ENCODE measurements around the gene MCTP1.
"Not testable (repeated sequence)": the region's sequence is repeated elsewhere in the genome, so short reads cannot be mapped to it uniquely, and the experiment has no call there.

The MCTP1 gene

GRCh38 chr5:95022967-95023695, 261.8 kb downstream of the MCTP1 start:
- peak; percentile 78 for DNase-seq

- peak; percentile 23 for DNase-seq
Measured at GRCh38 chr5:95020345-95020744, 264.5 kb downstream of the MCTP1 start.

GRCh38 chr5:95018946-95019345, 265.9 kb downstream of the MCTP1 start:
- no peak for DNase-seq

- DNase-seq = no peak
Measured at GRCh38 chr5:95018511-95018910, 266.4 kb downstream of the MCTP1 start.

- no peak for DNase-seq
Measured at GRCh38 chr5:95009812-95010211, 275.1 kb downstream of the MCTP1 start.

- DNase-seq = peak; percentile 66
Measured at GRCh38 chr5:95007921-95008597, 276.8 kb downstream of the MCTP1 start.

GRCh38 chr5:95005811-95006210, 279.1 kb downstream of the MCTP1 start:
- DNase-seq = no peak

GRCh38 chr5:94998670-94999069, 286.2 kb downstream of the MCTP1 start:
- DNase-seq = no peak

- DNase-seq = not testable (repeated sequence)
Measured at GRCh38 chr5:94994537-94994936, 290.4 kb downstream of the MCTP1 start.

GRCh38 chr5:94993491-94993890, 291.4 kb downstream of the MCTP1 start:
- no peak for DNase-seq

- peak; percentile 17 for DNase-seq
Measured at GRCh38 chr5:94992325-94992724, 292.6 kb downstream of the MCTP1 start.

GRCh38 chr5:94983861-94984535, 300.9 kb downstream of the MCTP1 start:
- DNase-seq = no peak

- no peak for DNase-seq
Measured at GRCh38 chr5:94977437-94977836, 307.5 kb downstream of the MCTP1 start.

- peak; percentile 11 for DNase-seq
Measured at GRCh38 chr5:94976853-94977252, 308.0 kb downstream of the MCTP1 start.

- no peak for DNase-seq
Measured at GRCh38 chr5:94972268-94972667, 312.6 kb downstream of the MCTP1 start.

- peak; percentile 15 for DNase-seq
Measured at GRCh38 chr5:94969174-94969573, 315.7 kb downstream of the MCTP1 start.

- DNase-seq = peak; percentile 61
Measured at GRCh38 chr5:94968507-94969095, 316.3 kb downstream of the MCTP1 start.

- no peak for DNase-seq
Measured at GRCh38 chr5:94967525-94967924, 317.4 kb downstream of the MCTP1 start.

- not testable (repeated sequence) for DNase-seq
Measured at GRCh38 chr5:94959279-94959678, 325.6 kb downstream of the MCTP1 start.

- DNase-seq = peak; percentile 13
Measured at GRCh38 chr5:94945656-94946055, 339.2 kb downstream of the MCTP1 start.

GRCh38 chr5:94944160-94944559, 340.7 kb downstream of the MCTP1 start:
- DNase-seq = no peak

- DNase-seq = no peak
Measured at GRCh38 chr5:94941122-94941755, 343.7 kb downstream of the MCTP1 start.

GRCh38 chr5:94932259-94932658, 352.6 kb downstream of the MCTP1 start:
- DNase-seq = no peak

Measured in MV-4-11 (cell line).